ENCODE results near the gene MRPL40.
"Not testable (repeated sequence)": the region's sequence is repeated elsewhere in the genome, so short reads cannot be mapped to it uniquely, and the experiment has no call there.

Gene MRPL40

DNA sequence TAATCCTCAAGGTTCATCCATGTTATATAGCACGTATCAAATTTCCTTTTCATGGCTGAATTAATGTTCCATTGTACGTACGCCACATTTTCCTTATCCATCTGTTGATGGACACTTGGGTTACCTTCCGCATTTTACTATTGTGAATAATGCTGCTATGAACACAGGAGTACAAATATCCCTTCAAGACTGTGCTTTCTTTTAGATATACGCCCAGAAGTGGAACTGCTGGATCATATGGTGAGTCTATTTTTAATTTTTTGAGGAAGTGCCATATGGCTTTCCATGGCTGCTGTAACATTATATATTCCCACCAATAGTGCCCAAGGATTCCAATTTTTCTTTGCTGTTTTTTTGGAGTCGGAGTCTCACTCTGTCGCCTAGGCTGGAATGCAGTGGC, 6.0 kb downstream of the MRPL40 start:
- H3K4me3 ChIP-seq (ENCODE audit: low read depth, low read length) = no peak overlapping the region
- H3K27me3 ChIP-seq (replicated peaks) = no peaks in the 10 kb centered on the region
- no peak for DNase-seq
- in situ Hi-C loops (cut with HindIII; ENCODE audit: low pct_ligation_motif_present, low sequenced_read_pairs) = no loop called here
- peaks cover 19% of the 10 kb centered on the region for H3K36me3 ChIP-seq (replicated peaks)
- H3K27ac ChIP-seq = no peak overlapping the region
- TF ChIP-seq, protein P1, sequence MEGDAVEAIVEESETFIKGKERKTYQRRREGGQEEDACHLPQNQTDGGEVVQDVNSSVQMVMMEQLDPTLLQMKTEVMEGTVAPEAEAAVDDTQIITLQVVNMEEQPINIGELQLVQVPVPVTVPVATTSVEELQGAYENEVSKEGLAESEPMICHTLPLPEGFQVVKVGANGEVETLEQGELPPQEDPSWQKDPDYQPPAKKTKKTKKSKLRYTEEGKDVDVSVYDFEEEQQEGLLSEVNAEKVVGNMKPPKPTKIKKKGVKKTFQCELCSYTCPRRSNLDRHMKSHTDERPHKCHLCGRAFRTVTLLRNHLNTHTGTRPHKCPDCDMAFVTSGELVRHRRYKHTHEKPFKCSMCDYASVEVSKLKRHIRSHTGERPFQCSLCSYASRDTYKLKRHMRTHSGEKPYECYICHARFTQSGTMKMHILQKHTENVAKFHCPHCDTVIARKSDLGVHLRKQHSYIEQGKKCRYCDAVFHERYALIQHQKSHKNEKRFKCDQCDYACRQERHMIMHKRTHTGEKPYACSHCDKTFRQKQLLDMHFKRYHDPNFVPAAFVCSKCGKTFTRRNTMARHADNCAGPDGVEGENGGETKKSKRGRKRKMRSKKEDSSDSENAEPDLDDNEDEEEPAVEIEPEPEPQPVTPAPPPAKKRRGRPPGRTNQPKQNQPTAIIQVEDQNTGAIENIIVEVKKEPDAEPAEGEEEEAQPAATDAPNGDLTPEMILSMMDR (IDR thresholded peaks at IDR 0.05; ENCODE audit: low read depth, low read length, missing control alignments) = no peak

DNA sequence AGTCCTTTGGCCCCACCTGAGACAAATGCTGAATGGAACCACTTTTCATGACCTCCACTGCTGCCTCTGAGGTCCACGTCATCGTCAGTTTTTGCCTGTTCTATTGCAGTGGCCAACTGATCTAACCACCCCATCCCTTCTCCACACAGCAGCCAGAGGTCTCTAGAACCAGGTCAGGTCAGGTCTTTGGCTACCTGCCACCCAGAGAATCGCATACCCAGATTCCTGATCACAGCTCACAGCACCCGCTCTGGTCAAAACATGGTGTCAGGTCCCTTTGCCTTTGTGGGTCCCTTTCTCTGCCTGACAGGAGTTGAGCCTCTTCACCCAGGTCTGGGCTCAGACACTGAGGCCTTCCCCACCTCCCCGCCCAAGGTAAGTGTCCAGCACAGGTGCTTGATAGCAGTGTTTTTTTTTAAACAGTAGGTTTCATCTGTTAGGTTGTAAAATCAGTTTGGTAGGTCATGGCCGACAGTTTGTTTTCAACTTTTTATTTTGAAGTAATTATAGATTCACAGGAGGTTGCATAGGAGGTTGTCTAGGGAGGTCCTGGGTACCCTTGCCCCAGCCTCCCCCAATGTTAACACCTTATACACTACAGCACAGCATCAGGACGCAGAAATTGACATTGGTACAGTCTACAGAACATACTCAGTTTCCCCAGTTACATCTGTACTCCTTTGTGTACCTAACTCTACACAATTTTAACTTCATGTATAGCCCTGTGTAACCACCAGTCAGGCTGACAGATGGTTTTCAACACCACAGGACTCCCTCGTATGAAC, 8.3 kb downstream of the MRPL40 start:
- H3K27ac ChIP-seq = no peak overlapping the region
- no peak for DNase-seq
- H3K27me3 ChIP-seq (replicated peaks) = no peaks in the 10 kb centered on the region
- TF ChIP-seq, protein P1 (IDR thresholded peaks at IDR 0.05; ENCODE audit: low read depth, low read length, missing control alignments) = no peak
- H3K4me3 ChIP-seq (ENCODE audit: low read depth, low read length) = no peak overlapping the region
- H3K36me3 ChIP-seq (replicated peaks) = peaks cover 20% of the 10 kb centered on the region
- in situ Hi-C loops (cut with HindIII; ENCODE audit: low pct_ligation_motif_present, low sequenced_read_pairs) = no loop called here

DNA sequence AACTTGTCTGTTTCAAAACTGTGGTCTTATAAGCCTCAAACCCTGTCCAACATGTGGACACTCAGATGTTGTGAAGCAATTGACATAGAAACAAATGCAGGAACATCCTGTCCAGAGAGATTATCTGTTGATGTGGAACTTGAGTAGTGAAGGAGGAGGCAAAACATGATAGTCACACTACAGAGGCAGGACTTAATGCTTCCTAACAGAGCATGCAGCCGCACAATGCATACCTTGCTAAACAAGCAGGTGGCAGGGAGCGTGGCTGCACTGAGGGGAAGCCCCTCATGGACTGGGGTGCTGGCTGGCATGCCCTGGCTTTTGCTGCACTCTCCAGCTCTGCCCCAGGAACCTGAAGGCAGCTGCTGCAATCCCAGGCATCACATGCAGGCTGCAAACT, 9.8 kb downstream of the MRPL40 start:
- H3K27me3 ChIP-seq (replicated peaks) = no peaks in the 10 kb centered on the region
- in situ Hi-C loops (cut with HindIII; ENCODE audit: low pct_ligation_motif_present, low sequenced_read_pairs) = no loop called here

DNA sequence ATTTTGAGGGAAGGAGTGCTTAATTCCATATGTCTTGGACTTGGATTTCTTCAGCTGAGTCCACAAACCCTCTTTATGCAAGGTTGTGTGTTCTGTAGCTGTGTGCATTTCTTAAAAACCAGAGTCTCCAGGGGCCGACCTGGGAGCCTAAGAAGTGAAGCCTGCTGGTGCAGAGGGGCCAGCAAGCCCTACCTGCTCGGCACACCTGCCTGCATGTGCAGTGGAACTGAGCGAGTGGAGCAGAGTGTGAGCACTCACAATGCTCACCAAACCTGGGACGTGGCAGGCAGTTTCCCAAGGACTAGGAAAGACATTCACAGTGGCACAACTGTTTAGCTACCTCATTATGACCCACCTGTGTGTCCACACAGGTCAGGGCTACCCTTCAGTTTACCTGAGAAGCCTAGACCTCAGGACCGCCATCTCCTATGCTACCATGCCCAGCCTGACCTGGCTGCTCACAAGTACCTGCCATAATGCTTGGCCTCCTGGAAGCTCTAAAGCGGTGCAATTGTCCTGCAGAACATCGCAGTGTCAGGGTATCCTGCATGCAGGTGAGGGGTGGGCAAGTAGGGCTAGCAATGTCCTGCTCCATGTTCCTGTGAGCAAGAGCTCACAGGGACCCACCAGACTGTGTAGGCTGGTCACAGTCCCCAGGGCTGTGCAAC, 11.3 kb downstream of the MRPL40 start:
- DNase-seq = no peak
- no peaks in the 10 kb centered on the region for H3K27me3 ChIP-seq (replicated peaks)
- no peak overlapping the region for H3K4me3 ChIP-seq (ENCODE audit: low read depth, low read length)
- no peak overlapping the region for H3K27ac ChIP-seq
- TF ChIP-seq, protein P1 (IDR thresholded peaks at IDR 0.05; ENCODE audit: low read depth, low read length, missing control alignments) = no peak
- peaks cover 17% of the 10 kb centered on the region for H3K36me3 ChIP-seq (replicated peaks)
- in situ Hi-C loops (cut with HindIII; ENCODE audit: low pct_ligation_motif_present, low sequenced_read_pairs) = no loop called here

More for the DNA sequence above, 9.8 kb downstream of the MRPL40 start:
- H3K4me3 ChIP-seq (ENCODE audit: low read depth, low read length) = no peak overlapping the region
- H3K36me3 ChIP-seq (replicated peaks) = peaks cover 16% of the 10 kb centered on the region
- TF ChIP-seq, protein P1 (IDR thresholded peaks at IDR 0.05; ENCODE audit: low read depth, low read length, missing control alignments) = no peak
- H3K27ac ChIP-seq = no peak overlapping the region
- no peak for DNase-seq

DNA sequence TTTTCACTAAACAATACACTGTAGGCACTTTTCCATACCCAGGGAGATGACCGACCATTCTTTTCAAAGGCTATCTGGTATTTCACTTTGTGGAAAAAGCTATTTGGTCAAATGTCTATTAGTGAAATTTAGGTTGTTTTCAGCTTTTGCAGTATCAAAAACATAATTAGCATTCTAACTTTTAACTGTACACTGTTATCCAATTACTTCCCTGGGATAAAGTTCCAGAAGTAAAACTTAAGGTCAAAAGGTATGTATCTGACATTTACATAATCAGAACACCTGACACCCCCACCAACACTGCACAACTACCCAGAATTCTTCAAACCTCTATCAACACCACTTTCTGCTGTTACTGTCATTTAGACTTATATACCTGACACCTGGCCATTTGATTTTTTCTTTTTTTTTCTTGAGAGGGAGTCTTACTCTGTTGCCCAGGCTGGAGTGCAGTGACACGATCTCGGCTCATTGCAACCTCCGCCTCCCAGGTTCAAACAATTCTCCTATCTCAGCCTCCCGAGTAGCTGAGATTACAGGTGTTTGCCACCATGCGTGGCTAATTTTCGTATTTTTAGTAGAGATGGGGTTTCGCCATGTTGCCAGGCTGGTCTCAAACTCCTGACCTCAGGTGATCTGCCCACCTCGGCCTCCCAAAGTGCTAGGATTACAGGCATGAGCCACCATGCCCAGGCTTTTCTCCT, 13.1 kb downstream of the MRPL40 start:
- peaks cover 28% of the 10 kb centered on the region for H3K36me3 ChIP-seq (replicated peaks)
- H3K27ac ChIP-seq; in situ Hi-C loops (cut with HindIII; ENCODE audit: low pct_ligation_motif_present, low sequenced_read_pairs); H3K4me3 ChIP-seq (ENCODE audit: low read depth, low read length); DNase-seq; H3K27me3 ChIP-seq (replicated peaks): not testable (repeated sequence)
